ENCODE measurements around the gene PPP1R17.

The PPP1R17 gene

DNA sequence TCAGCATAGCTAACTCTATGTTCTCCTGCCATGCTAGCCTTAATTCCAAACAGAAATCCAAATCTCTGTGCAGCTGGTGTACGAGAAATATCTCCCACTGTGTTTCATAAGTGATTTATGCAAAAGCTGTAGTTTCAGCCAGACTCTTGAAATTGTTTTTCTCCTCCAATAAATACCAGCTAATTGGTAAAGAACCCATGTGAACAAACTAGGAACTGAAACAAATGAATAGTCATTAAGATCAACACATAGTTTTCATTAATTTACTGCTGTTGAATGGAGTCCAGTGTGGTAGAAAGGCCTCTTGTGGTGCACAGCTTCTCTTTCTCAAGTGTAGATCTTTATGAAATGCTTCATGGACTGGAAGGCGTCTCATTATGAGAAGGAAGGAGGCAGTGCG is 18.4 kb downstream of the PPP1R17 start:
- no peak overlapping the region for H3K4me3 ChIP-seq (ENCODE audit: low read length)
- H3K79me1 ChIP-seq (ENCODE audit: low read length), result no peaks in the 10 kb centered on the region
- H3K79me2 ChIP-seq (ENCODE audit: control insufficient read depth, insufficient read depth, low read length), result no peaks in the 10 kb centered on the region
- no peak overlapping the region for H2BK15ac ChIP-seq (replicated peaks; ENCODE audit: low read depth)
- no peak overlapping the region for H3K9ac ChIP-seq (ENCODE audit: low read length)
- H3K23ac ChIP-seq (ENCODE audit: low read length), result no peak overlapping the region
- H3K18ac ChIP-seq (ENCODE audit: low read length), result no peak overlapping the region
- H3K36me3 ChIP-seq (ENCODE audit: control insufficient read depth, insufficient read depth, low read length), result no peaks in the 10 kb centered on the region
- H2AK5ac ChIP-seq (ENCODE audit: low read length), result no peak overlapping the region
- H2BK5ac ChIP-seq (ENCODE audit: low read length), result no peak overlapping the region
- H3K56ac ChIP-seq (ENCODE audit: low read length), result no peak overlapping the region
- no peak overlapping the region for H2BK120ac ChIP-seq (ENCODE audit: low read depth, low read length)
- no peak overlapping the region for H3K27ac ChIP-seq (ENCODE audit: low read depth, low read length)
- no peak overlapping the region for H4K5ac ChIP-seq (ENCODE audit: low read length)
- WGBS (ENCODE audit: extremely low coverage, insufficient coverage, low lambda C conversion rate), result no CpG with 5 or more reads among the region's 3 CpGs
- peaks cover 7% of the 10 kb centered on the region for H3K4me1 ChIP-seq (ENCODE audit: control insufficient read depth, low read depth, low read length)
- H3K4me2 ChIP-seq (ENCODE audit: low read length), result no peak overlapping the region
- no peak overlapping the region for H3K4ac ChIP-seq (ENCODE audit: low read depth, low read length)
- H4K8ac ChIP-seq (ENCODE audit: low read depth, low read length), result no peak overlapping the region
- DNase-seq, result no peak
- H3K27me3 ChIP-seq (ENCODE audit: insufficient read depth, low read length, poor library complexity), result no peaks in the 10 kb centered on the region

DNA sequence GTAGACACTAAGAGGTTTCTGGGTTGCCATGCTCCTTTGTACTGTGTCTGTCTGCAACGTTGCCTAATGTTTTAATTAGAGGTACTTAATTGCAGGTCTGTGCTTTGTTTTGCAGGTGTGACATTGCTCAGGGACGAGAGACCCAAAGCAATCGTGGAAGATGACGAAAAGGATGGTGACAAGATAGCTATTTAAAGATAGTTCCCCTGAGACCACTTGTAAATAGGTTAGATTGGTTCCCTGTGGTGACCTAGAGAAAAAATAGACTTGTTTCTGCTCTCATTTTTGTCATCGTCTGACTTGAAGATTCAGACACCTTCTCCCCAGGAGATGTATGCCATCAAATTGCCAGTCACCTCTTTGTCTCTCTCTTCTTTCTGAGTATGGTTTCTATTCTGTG is 20.1 kb downstream of the PPP1R17 start:
- no CpG with 5 or more reads among the region's 5 CpGs for WGBS (ENCODE audit: extremely low coverage, insufficient coverage, low lambda C conversion rate)
- H3K27ac ChIP-seq (ENCODE audit: low read depth, low read length), result no peak overlapping the region
- no peaks in the 10 kb centered on the region for H3K27me3 ChIP-seq (ENCODE audit: insufficient read depth, low read length, poor library complexity)

DNA sequence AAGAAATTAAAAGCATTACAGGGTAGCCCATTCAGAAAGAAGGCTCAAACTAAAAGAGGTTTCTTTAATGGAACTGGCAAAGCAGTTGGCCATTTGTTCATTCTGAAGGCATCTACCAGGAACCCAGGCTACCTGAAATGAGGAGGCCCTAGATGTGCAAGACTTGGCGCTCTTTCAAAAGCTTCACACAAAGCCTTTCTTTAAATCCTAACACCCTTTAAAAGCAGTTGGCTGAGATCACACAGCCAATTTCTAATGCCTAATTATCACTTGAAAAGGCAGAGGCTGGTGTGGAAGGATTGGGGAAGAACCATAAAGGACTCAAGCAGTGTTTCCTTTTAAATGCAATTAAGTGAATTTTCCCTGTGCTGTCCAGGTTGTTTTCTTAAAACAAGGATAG is 23.2 kb downstream of the PPP1R17 start:
- Histone ChIP-seq H3K36me3 (ENCODE audit: control insufficient read depth, insufficient read depth, low read length) (no peaks in the 10 kb centered on the region), H3K4me1 (ENCODE audit: control insufficient read depth, low read depth, low read length) (peaks cover 7% of the 10 kb centered on the region), H2BK15ac (replicated peaks; ENCODE audit: low read depth) (no peak overlapping the region), H3K18ac (ENCODE audit: low read length) (no peak overlapping the region), H2BK5ac (ENCODE audit: low read length) (no peak overlapping the region), H3K4ac (ENCODE audit: low read depth, low read length) (no peak overlapping the region), H2AK5ac (ENCODE audit: low read length) (no peak overlapping the region), H3K27ac (ENCODE audit: low read depth, low read length) (no peak overlapping the region), H2BK120ac (ENCODE audit: low read depth, low read length) (no peak overlapping the region), H3K27me3 (ENCODE audit: insufficient read depth, low read length, poor library complexity) (no peaks in the 10 kb centered on the region), H3K23ac (ENCODE audit: low read length) (no peak overlapping the region), H3K79me1 (ENCODE audit: low read length) (no peaks in the 10 kb centered on the region), H3K9ac (ENCODE audit: low read length) (no peak overlapping the region), H3K4me3 (ENCODE audit: low read length) (no peak overlapping the region), H3K4me2 (ENCODE audit: low read length) (no peak overlapping the region), H3K56ac (ENCODE audit: low read length) (no peak overlapping the region), H3K79me2 (ENCODE audit: control insufficient read depth, insufficient read depth, low read length) (no peaks in the 10 kb centered on the region), H4K8ac (ENCODE audit: low read depth, low read length) (no peak overlapping the region), H4K5ac (ENCODE audit: low read length) (no peak overlapping the region)
- DNase-seq, result peak; percentile 42
- no CpG with 5 or more reads among the region's 1 CpG for WGBS (ENCODE audit: extremely low coverage, insufficient coverage, low lambda C conversion rate)

More for the DNA sequence above, 20.1 kb downstream of the PPP1R17 start:
- no peak overlapping the region for H3K18ac ChIP-seq (ENCODE audit: low read length)
- no peak overlapping the region for H3K4ac ChIP-seq (ENCODE audit: low read depth, low read length)
- H2BK5ac ChIP-seq (ENCODE audit: low read length), result no peak overlapping the region
- no peak overlapping the region for H2BK120ac ChIP-seq (ENCODE audit: low read depth, low read length)
- H3K79me1 ChIP-seq (ENCODE audit: low read length), result no peaks in the 10 kb centered on the region
- no peaks in the 10 kb centered on the region for H3K36me3 ChIP-seq (ENCODE audit: control insufficient read depth, insufficient read depth, low read length)
- H4K8ac ChIP-seq (ENCODE audit: low read depth, low read length), result no peak overlapping the region
- no peak overlapping the region for H3K23ac ChIP-seq (ENCODE audit: low read length)
- no peaks in the 10 kb centered on the region for H3K79me2 ChIP-seq (ENCODE audit: control insufficient read depth, insufficient read depth, low read length)
- H3K9ac ChIP-seq (ENCODE audit: low read length), result no peak overlapping the region
- no peak overlapping the region for H3K56ac ChIP-seq (ENCODE audit: low read length)
- DNase-seq, result peak; percentile 29
- H3K4me2 ChIP-seq (ENCODE audit: low read length), result no peak overlapping the region
- no peak overlapping the region for H4K5ac ChIP-seq (ENCODE audit: low read length)
- H2AK5ac ChIP-seq (ENCODE audit: low read length), result no peak overlapping the region
- H3K4me1 ChIP-seq (ENCODE audit: control insufficient read depth, low read depth, low read length), result peaks cover 7% of the 10 kb centered on the region
- no peak overlapping the region for H3K4me3 ChIP-seq (ENCODE audit: low read length)
- H2BK15ac ChIP-seq (replicated peaks; ENCODE audit: low read depth), result no peak overlapping the region

DNA sequence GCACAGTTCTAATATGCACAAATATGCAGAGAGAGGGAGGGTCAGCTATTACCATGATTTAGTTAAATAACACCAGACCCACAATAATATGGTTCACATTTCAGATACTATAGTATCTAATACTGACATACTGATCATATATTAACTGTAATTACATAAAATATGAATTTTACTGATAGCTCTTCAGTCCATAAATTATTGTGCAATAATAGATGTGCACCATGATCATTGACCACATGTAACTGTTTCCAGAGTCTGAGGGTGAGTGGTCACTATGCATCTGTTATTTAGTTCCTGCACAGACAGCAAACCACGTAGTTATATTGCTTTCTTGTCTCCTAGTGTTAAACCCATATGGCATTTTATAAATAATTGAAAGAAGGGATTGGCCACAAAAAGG is 29.3 kb downstream of the PPP1R17 start:
- no peak overlapping the region for H2BK5ac ChIP-seq (ENCODE audit: low read length)
- H4K8ac ChIP-seq (ENCODE audit: low read depth, low read length), result no peak overlapping the region
- no peak for DNase-seq
- H3K4me2 ChIP-seq (ENCODE audit: low read length), result no peak overlapping the region
- no CpG with 5 or more reads among the region's 1 CpG for WGBS (ENCODE audit: extremely low coverage, insufficient coverage, low lambda C conversion rate)
- H3K4me3 ChIP-seq (ENCODE audit: low read length), result no peak overlapping the region
- H2BK15ac ChIP-seq (replicated peaks; ENCODE audit: low read depth), result no peak overlapping the region
- no peaks in the 10 kb centered on the region for H3K79me2 ChIP-seq (ENCODE audit: control insufficient read depth, insufficient read depth, low read length)
- H4K5ac ChIP-seq (ENCODE audit: low read length), result no peak overlapping the region
- H3K36me3 ChIP-seq (ENCODE audit: control insufficient read depth, insufficient read depth, low read length), result no peaks in the 10 kb centered on the region
- H3K23ac ChIP-seq (ENCODE audit: low read length), result no peak overlapping the region
- H3K27ac ChIP-seq (ENCODE audit: low read depth, low read length), result no peak overlapping the region
- H3K9ac ChIP-seq (ENCODE audit: low read length), result no peak overlapping the region
- H3K79me1 ChIP-seq (ENCODE audit: low read length), result no peaks in the 10 kb centered on the region
- H2AK5ac ChIP-seq (ENCODE audit: low read length), result no peak overlapping the region
- no peaks in the 10 kb centered on the region for H3K4me1 ChIP-seq (ENCODE audit: control insufficient read depth, low read depth, low read length)
- no peak overlapping the region for H3K4ac ChIP-seq (ENCODE audit: low read depth, low read length)
- no peak overlapping the region for H3K18ac ChIP-seq (ENCODE audit: low read length)
- no peak overlapping the region for H3K56ac ChIP-seq (ENCODE audit: low read length)
- no peaks in the 10 kb centered on the region for H3K27me3 ChIP-seq (ENCODE audit: insufficient read depth, low read length, poor library complexity)
- H2BK120ac ChIP-seq (ENCODE audit: low read depth, low read length), result no peak overlapping the region

DNA sequence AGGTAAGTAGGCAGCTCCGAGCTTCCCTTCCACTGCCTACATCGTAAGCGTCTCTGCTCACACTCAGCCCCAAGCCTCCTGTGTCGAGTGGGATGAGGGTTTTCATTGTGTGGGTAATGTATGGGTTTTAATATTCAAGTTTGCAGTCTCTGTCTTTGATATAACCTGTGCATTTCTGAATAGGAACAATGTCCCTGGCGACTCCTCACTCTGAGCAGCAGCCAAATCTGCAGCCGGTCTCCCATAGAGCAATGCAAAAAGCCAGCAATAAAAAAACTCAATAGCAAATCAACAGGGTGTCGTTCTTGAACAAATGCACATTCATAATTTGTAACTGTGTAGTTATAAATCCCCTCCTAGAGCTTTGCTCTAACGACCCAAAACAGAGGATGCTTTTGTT is 33.4 kb downstream of the PPP1R17 start:
- no peak overlapping the region for H3K23ac ChIP-seq (ENCODE audit: low read length)
- no peaks in the 10 kb centered on the region for H3K36me3 ChIP-seq (ENCODE audit: control insufficient read depth, insufficient read depth, low read length)
- no peak overlapping the region for H4K5ac ChIP-seq (ENCODE audit: low read length)
- no peaks in the 10 kb centered on the region for H3K79me2 ChIP-seq (ENCODE audit: control insufficient read depth, insufficient read depth, low read length)
- no peak overlapping the region for H2BK120ac ChIP-seq (ENCODE audit: low read depth, low read length)
- no peak overlapping the region for H3K56ac ChIP-seq (ENCODE audit: low read length)
- DNase-seq, result no peak
- no peaks in the 10 kb centered on the region for H3K4me1 ChIP-seq (ENCODE audit: control insufficient read depth, low read depth, low read length)
- no peak overlapping the region for H3K4me2 ChIP-seq (ENCODE audit: low read length)
- no peak overlapping the region for H3K27ac ChIP-seq (ENCODE audit: low read depth, low read length)
- H3K4ac ChIP-seq (ENCODE audit: low read depth, low read length), result no peak overlapping the region
- H3K79me1 ChIP-seq (ENCODE audit: low read length), result no peaks in the 10 kb centered on the region
- H3K27me3 ChIP-seq (ENCODE audit: insufficient read depth, low read length, poor library complexity), result no peaks in the 10 kb centered on the region
- no peak overlapping the region for H2BK15ac ChIP-seq (replicated peaks; ENCODE audit: low read depth)
- no peak overlapping the region for H3K4me3 ChIP-seq (ENCODE audit: low read length)
- no peak overlapping the region for H4K8ac ChIP-seq (ENCODE audit: low read depth, low read length)
- no peak overlapping the region for H2AK5ac ChIP-seq (ENCODE audit: low read length)
- no peak overlapping the region for H3K18ac ChIP-seq (ENCODE audit: low read length)
- no peak overlapping the region for H3K9ac ChIP-seq (ENCODE audit: low read length)
- no peak overlapping the region for H2BK5ac ChIP-seq (ENCODE audit: low read length)
- WGBS (ENCODE audit: extremely low coverage, insufficient coverage, low lambda C conversion rate), result no CpG with 5 or more reads among the region's 8 CpGs

DNA sequence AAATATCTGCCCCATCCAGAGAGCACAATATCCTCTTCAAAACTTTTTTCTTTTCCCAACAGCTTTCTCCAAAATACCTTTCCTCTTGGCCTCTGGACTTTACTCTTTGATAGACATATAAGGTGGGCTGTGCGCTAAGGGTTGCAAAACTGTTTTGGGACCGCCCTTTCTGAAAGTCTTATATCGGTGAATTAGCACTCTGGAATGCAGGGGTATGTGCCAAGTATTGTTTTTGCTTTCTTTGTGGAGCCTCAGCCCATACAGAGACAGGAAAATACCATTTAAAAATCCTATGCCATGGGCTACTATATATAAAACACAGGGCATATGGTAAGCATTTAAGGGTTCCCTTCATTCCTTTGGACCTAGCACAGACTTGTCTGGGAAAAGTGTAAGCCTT is 37.7 kb downstream of the PPP1R17 start:
- no peak overlapping the region for H3K23ac ChIP-seq (ENCODE audit: low read length)
- H4K8ac ChIP-seq (ENCODE audit: low read depth, low read length), result no peak overlapping the region
- H3K27me3 ChIP-seq (ENCODE audit: insufficient read depth, low read length, poor library complexity), result no peaks in the 10 kb centered on the region
- H3K4me1 ChIP-seq (ENCODE audit: control insufficient read depth, low read depth, low read length), result no peaks in the 10 kb centered on the region
- H3K4ac ChIP-seq (ENCODE audit: low read depth, low read length), result no peak overlapping the region
- no peak overlapping the region for H4K5ac ChIP-seq (ENCODE audit: low read length)
- no peaks in the 10 kb centered on the region for H3K79me1 ChIP-seq (ENCODE audit: low read length)
- no peak overlapping the region for H2BK5ac ChIP-seq (ENCODE audit: low read length)
- H3K56ac ChIP-seq (ENCODE audit: low read length), result no peak overlapping the region
- no peak overlapping the region for H2AK5ac ChIP-seq (ENCODE audit: low read length)
- no CpG with 5 or more reads among the region's 3 CpGs for WGBS (ENCODE audit: extremely low coverage, insufficient coverage, low lambda C conversion rate)
- no peak overlapping the region for H3K9ac ChIP-seq (ENCODE audit: low read length)
- no peak overlapping the region for H2BK120ac ChIP-seq (ENCODE audit: low read depth, low read length)
- no peak overlapping the region for H3K27ac ChIP-seq (ENCODE audit: low read depth, low read length)
- no peaks in the 10 kb centered on the region for H3K79me2 ChIP-seq (ENCODE audit: control insufficient read depth, insufficient read depth, low read length)
- H2BK15ac ChIP-seq (replicated peaks; ENCODE audit: low read depth), result no peak overlapping the region
- H3K4me3 ChIP-seq (ENCODE audit: low read length), result no peak overlapping the region
- H3K36me3 ChIP-seq (ENCODE audit: control insufficient read depth, insufficient read depth, low read length), result no peaks in the 10 kb centered on the region
- H3K18ac ChIP-seq (ENCODE audit: low read length), result no peak overlapping the region
- H3K4me2 ChIP-seq (ENCODE audit: low read length), result no peak overlapping the region
- DNase-seq, result no peak
